Astrocyte of the cerebellum (primary cell): ENCODE results near the gene LMX1B.

Source experiments
- DNase-seq: peaks from one replicate; pipeline ENCODE4 v3.0.0-alpha.2; 2011; ENCODE audit warnings: low read depth
- H3K4me3 ChIP-seq: 2 replicates; pipeline ENCODE4 v1.5.1; 2011; ENCODE audit warnings: mild to moderate bottlenecking, low read depth, low read length, moderate library complexity
- CTCF ChIP-seq: IDR thresholded peaks from 2 replicates; pipeline ENCODE4 v1.5.1; 2012; ENCODE audit warnings: low read length, low read depth, moderate library complexity, mild to moderate bottlenecking; ENCODE audit errors: missing control alignments
- in situ Hi-C: cut with HindIII; loops from 2 replicates; pipeline ENCODE4 v1.10.0; 2017; ENCODE audit warnings: low sequenced_read_pairs

LMX1B gene

DNA sequence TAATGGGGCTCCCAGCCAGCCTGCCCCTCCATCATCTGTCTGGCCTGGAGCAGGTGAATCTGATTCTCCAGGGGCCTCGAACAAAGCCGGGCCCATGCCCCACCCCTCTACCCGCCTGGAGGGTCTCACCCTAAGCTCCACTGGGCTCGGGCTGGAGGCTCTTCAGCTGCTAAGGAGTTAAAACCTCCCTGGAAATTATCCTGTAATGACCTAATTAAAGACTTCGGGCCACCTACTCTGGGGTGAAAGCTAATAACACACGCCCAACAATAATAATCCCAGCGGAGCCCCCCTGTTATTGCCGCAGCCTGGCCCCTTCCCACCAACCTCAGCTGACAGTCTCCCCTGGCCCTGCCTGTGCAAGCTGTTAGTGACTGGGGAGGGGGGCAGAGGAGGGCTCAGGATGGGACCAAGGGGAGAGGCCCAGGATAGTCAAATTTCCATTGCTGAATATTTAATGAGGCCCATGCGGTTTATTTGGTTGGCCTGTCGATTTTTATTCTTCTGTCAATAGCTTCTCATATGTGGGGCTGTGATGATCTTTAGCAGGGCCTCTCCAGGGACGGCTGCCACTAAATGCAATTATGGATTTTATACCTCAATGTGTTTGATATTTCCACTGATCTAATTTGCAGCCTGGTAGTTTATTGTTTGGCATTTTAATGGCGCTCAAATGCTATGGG, 25.7 kb downstream of the LMX1B start:
- no peak for TF ChIP-seq CTCF
- DNase-seq = no peak
- in situ Hi-C loops = no loop called here
- H3K4me3 ChIP-seq = no peak overlapping the region

GRCh38 chr9:126641118-126641851, 27.6 kb downstream of the LMX1B start:
- DNase-seq = no peak
- in situ Hi-C loops = no loop called here
- no peak for TF ChIP-seq CTCF
- no peak overlapping the region for H3K4me3 ChIP-seq

- no peak for TF ChIP-seq CTCF
- no peak for DNase-seq
- in situ Hi-C loops = no loop called here
- no peak overlapping the region for H3K4me3 ChIP-seq
These were observed 28.4 kb downstream of the LMX1B start for GRCh38 chr9:126642010-126642744.

GRCh38 chr9:126642839-126643238, 29.1 kb downstream of the LMX1B start:
- in situ Hi-C loops = no loop called here
- DNase-seq = no peak
- TF ChIP-seq CTCF = no peak
- no peak overlapping the region for H3K4me3 ChIP-seq

DNA sequence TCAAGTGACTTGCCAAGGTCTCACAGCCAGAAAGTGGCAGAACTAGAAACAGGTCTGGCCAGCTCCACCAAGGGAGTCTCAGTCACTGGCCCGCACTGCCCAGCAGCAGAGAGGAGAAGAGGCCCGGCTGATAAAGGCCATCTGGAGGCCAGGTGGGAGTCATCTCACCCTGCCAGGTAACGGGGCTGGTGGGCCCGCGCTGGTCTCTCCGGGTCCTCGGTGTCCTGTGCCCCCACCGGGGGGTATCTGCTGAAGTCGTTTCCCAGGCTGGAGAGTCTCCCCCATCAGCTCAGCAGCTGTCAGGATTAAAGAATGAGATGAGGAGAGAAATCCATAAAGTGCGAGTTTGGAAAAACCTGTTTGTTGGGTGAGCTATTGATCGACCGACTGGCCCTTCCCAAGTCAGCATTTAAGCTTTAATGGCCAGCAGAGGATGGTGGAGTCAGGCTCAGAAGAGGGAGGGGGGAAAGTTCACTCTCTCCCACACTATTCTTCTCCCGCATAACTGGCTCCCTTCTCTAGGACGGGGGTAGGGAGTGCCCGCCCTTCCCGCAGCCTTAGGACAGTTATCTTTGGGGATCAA, 30.3 kb downstream of the LMX1B start:
- no peak overlapping the region for H3K4me3 ChIP-seq
- in situ Hi-C loops = no loop called here
- no peak for TF ChIP-seq CTCF
- DNase-seq = no peak

- TF ChIP-seq CTCF = no peak
- DNase-seq = no peak
- H3K4me3 ChIP-seq = no peak overlapping the region
- in situ Hi-C loops = no loop called here
These were observed 32.4 kb downstream of the LMX1B start for GRCh38 chr9:126646162-126646561.
